WTC11 (cell line): Measurements from ENCODE around the gene C1orf35. TPM values are rescaled to one million over a fixed set of nuclear protein-coding genes. Genes with fewer than 3 reads are reported as not detected.

Experiments used
- ARID4B ChIP-seq: sonication (generic); formaldehyde crosslinking; IDR thresholded peaks from 2 replicates; pipeline ENCODE4 v1.8.0; 2023; ENCODE audit warnings: missing genetic modification reagents, mild to moderate bottlenecking, borderline replicate concordance
- ATF1 ChIP-seq: sonication (generic); formaldehyde crosslinking; IDR thresholded peaks from 2 replicates; pipeline ENCODE4 v1.8.1; 2023; ENCODE audit warnings: mild to moderate bottlenecking, moderate library complexity, missing genetic modification reagents
- CREM ChIP-seq: sonication (generic); formaldehyde crosslinking; IDR thresholded peaks from 2 replicates; pipeline ENCODE4 v1.8.1; 2022; ENCODE audit warnings: mild to moderate bottlenecking, missing genetic modification reagents, moderate library complexity
- ELF4 ChIP-seq: sonication (generic); formaldehyde crosslinking; IDR thresholded peaks from 2 replicates; pipeline ENCODE4 v1.8.1; 2022; ENCODE audit warnings: low read depth, mild to moderate bottlenecking, moderate library complexity, missing genetic modification reagents
- ETV6 ChIP-seq: sonication (generic); formaldehyde crosslinking; IDR thresholded peaks from 2 replicates; pipeline ENCODE4 v1.8.1; 2022; ENCODE audit warnings: mild to moderate bottlenecking, missing genetic modification reagents
- NR1H2 ChIP-seq: sonication (generic); formaldehyde crosslinking; IDR thresholded peaks from 2 replicates; pipeline ENCODE4 v1.9.0; 2021; ENCODE audit warnings: mild to moderate bottlenecking, moderate library complexity, missing genetic modification reagents
- SMAD4 ChIP-seq: sonication (generic); formaldehyde crosslinking; IDR thresholded peaks from 2 replicates; pipeline ENCODE4 v1.8.0; 2022; ENCODE audit warnings: mild to moderate bottlenecking, missing genetic modification reagents
- ZBTB21 ChIP-seq: sonication (generic); formaldehyde crosslinking; IDR thresholded peaks from 2 replicates; pipeline ENCODE4 v1.8.1; 2023; ENCODE audit warnings: mild to moderate bottlenecking, missing genetic modification reagents, borderline replicate concordance
- ZNF263 ChIP-seq: sonication (generic); formaldehyde crosslinking; IDR thresholded peaks from 2 replicates; pipeline ENCODE4 v1.8.1; 2022; ENCODE audit warnings: low read depth, mild to moderate bottlenecking, moderate library complexity, missing genetic modification reagents
- ZNF281 ChIP-seq: sonication (generic); formaldehyde crosslinking; IDR thresholded peaks from 2 replicates; pipeline ENCODE4 v1.8.0; 2023; ENCODE audit warnings: mild to moderate bottlenecking, missing genetic modification reagents
- ZNF512 ChIP-seq: sonication (generic); formaldehyde crosslinking; IDR thresholded peaks from 2 replicates; pipeline ENCODE4 v1.8.1; 2022; ENCODE audit warnings: missing genetic modification reagents, borderline replicate concordance
- total RNA-seq: library from RNA; stranded (reverse); gene quantifications from 3 replicates; pipeline ENCODE4 v1.2.3, GENCODE V29; 2021
- TF ChIP-seq, protein P1 (sequence below): sonication (generic); formaldehyde crosslinking; IDR thresholded peaks from 2 replicates; pipeline ENCODE4 v1.8.0; 2022; ENCODE audit warnings: mild to moderate bottlenecking, missing genetic modification reagents
- TF ChIP-seq, protein P2 (sequence below): sonication (generic); formaldehyde crosslinking; IDR thresholded peaks from 2 replicates; pipeline ENCODE4 v1.8.0; 2023; ENCODE audit warnings: missing genetic modification reagents

Gene C1orf35
- total RNA-seq, 1 experiment from 2014 or later: 33.8 TPM

GRCh38 chr1:228109073-228109961, 6.2 kb upstream of the C1orf35 start, which contains the start of gene MRPL55 (continued):
- TF ChIP-seq ARID4B (CRISPR knock-in tag) (0 out of 2 replicates have a peak, but pooled peaks have one; percentile 38), ZNF281 (CRISPR knock-in tag) (no peak), ZNF512 (CRISPR knock-in tag) (no peak), ATF1 (CRISPR knock-in tag) (peak; percentile 96; the same call in 1 of the 2 replicates), ELF4 (CRISPR knock-in tag) (peak; percentile 67; the same call in 1 of the 2 replicates), ZNF263 (peak; percentile 99), ETV6 (CRISPR knock-in tag) (peak; percentile 74; the same call in 1 of the 2 replicates), CREM (CRISPR knock-in tag) (peak; percentile 100), SMAD4 (CRISPR knock-in tag) (no peak), ZBTB21 (CRISPR knock-in tag) (peak; percentile 84; the same call in 1 of the 2 replicates), NR1H2 (CRISPR knock-in tag) (no peak)
- TF ChIP-seq, protein P1, sequence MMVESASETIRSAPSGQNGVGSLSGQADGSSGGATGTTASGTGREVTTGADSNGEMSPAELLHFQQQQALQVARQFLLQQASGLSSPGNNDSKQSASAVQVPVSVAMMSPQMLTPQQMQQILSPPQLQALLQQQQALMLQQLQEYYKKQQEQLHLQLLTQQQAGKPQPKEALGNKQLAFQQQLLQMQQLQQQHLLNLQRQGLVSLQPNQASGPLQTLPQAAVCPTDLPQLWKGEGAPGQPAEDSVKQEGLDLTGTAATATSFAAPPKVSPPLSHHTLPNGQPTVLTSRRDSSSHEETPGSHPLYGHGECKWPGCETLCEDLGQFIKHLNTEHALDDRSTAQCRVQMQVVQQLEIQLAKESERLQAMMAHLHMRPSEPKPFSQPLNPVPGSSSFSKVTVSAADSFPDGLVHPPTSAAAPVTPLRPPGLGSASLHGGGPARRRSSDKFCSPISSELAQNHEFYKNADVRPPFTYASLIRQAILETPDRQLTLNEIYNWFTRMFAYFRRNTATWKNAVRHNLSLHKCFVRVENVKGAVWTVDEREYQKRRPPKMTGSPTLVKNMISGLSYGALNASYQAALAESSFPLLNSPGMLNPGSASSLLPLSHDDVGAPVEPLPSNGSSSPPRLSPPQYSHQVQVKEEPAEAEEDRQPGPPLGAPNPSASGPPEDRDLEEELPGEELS: peak; percentile 84; the same call in 1 of the 2 replicates
- TF ChIP-seq, protein P2, sequence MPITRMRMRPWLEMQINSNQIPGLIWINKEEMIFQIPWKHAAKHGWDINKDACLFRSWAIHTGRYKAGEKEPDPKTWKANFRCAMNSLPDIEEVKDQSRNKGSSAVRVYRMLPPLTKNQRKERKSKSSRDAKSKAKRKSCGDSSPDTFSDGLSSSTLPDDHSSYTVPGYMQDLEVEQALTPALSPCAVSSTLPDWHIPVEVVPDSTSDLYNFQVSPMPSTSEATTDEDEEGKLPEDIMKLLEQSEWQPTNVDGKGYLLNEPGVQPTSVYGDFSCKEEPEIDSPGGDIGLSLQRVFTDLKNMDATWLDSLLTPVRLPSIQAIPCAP (CRISPR knock-in tag): 0 out of 2 replicates have a peak, but pooled peaks have one; percentile 18
